ENCODE measurements around the gene RLN2. TPM values are rescaled to one million over a fixed set of nuclear protein-coding genes. Genes with fewer than 3 reads are reported as not detected.

RLN2 gene
- total and polyA plus RNA-seq, 4 donors = 0.49 to 0.98 (median 0.83) TPM; not detected in 1

DNA sequence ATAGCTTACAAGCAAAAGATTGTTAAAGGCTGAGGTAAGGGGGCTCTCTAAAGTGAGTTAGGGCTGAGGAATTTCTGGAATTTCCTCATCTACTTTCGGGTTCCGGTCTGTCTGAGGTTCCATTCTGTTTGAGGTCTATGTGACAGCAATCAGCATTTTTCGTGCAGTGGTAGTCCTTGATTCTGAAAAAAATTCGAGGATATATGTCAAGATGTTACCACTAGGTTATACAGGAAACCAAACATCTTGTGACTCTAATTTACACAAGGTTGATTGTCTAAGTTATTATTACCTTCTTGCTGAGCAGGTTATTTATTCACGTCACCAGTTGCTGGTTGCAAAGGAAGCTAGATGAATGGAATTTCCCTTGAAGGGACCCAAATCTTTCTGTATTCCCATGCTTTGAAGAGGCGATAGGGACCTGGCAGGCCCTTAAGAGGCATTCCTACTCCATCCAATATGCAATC, 35.2 kb downstream of the RLN2 start:
- ATAC-seq (ENCODE audit: insufficient read depth, low FRiP score) (peak; percentile 81), DNase-seq (peak in 2 of 3 donors; percentile 7 to 34)
- no peaks in the 10 kb centered on the region for H3K4me1 ChIP-seq (ENCODE audit: control insufficient read depth in 5 of 5, insufficient read depth in 5 of 5, low read length in 5 of 5)
- WGBS, 2 donors = 38 to 54% methylated on average over 6 of the region's 6 CpGs
- H3K36me3 ChIP-seq (ENCODE audit: control insufficient read depth in 4 of 4, insufficient read depth in 4 of 4, low read length in 4 of 4) = no peaks in the 10 kb centered on the region
- H3K9me3 ChIP-seq (ENCODE audit: control insufficient read depth in 4 of 4, insufficient read depth in 3 of 4, low read length in 3 of 4) = no peaks in the 10 kb centered on the region
- no peak overlapping the region for H3K4me3 ChIP-seq
- H3K27me3 ChIP-seq (ENCODE audit: control insufficient read depth in 3 of 3, insufficient read depth in 3 of 3, low read length in 2 of 3) = no peaks in the 10 kb centered on the region
- H3K27ac ChIP-seq (ENCODE audit: low read depth in 1 of 2, low read length in 1 of 2) = no peak overlapping the region
- no peak overlapping the region for H3K9ac ChIP-seq (ENCODE audit: insufficient read depth in 1 of 2, low read length in 2 of 2)
- TF ChIP-seq, protein P1, sequence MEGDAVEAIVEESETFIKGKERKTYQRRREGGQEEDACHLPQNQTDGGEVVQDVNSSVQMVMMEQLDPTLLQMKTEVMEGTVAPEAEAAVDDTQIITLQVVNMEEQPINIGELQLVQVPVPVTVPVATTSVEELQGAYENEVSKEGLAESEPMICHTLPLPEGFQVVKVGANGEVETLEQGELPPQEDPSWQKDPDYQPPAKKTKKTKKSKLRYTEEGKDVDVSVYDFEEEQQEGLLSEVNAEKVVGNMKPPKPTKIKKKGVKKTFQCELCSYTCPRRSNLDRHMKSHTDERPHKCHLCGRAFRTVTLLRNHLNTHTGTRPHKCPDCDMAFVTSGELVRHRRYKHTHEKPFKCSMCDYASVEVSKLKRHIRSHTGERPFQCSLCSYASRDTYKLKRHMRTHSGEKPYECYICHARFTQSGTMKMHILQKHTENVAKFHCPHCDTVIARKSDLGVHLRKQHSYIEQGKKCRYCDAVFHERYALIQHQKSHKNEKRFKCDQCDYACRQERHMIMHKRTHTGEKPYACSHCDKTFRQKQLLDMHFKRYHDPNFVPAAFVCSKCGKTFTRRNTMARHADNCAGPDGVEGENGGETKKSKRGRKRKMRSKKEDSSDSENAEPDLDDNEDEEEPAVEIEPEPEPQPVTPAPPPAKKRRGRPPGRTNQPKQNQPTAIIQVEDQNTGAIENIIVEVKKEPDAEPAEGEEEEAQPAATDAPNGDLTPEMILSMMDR (IDR thresholded peaks at IDR 0.05; ENCODE audit: control extremely low read depth, extremely low read depth) = no peak

- DNase-seq = no peak
- 21 to 92% methylated on average over 1 of the region's 1 CpG for WGBS, 2 donors
- no peak for ATAC-seq (ENCODE audit: insufficient read depth, low FRiP score)
- Histone ChIP-seq H3K9ac (ENCODE audit: insufficient read depth in 1 of 2, low read length in 2 of 2) (no peak overlapping the region), H3K4me3 (no peak overlapping the region), H3K27me3 (ENCODE audit: control insufficient read depth in 3 of 3, insufficient read depth in 3 of 3, low read length in 2 of 3) (no peaks in the 10 kb centered on the region), H3K9me3 (ENCODE audit: control insufficient read depth in 4 of 4, insufficient read depth in 3 of 4, low read length in 3 of 4) (no peaks in the 10 kb centered on the region), H3K4me1 (ENCODE audit: control insufficient read depth in 5 of 5, insufficient read depth in 5 of 5, low read length in 5 of 5) (no peaks in the 10 kb centered on the region), H3K27ac (ENCODE audit: low read depth in 1 of 2, low read length in 1 of 2) (no peak overlapping the region), H3K36me3 (ENCODE audit: control insufficient read depth in 4 of 4, insufficient read depth in 4 of 4, low read length in 4 of 4) (no peaks in the 10 kb centered on the region)
- TF ChIP-seq, protein P1 (IDR thresholded peaks at IDR 0.05; ENCODE audit: control extremely low read depth, extremely low read depth) = no peak
Observed at GRCh38 chr9:5265939-5266338, 38.6 kb downstream of the RLN2 start.

DNA sequence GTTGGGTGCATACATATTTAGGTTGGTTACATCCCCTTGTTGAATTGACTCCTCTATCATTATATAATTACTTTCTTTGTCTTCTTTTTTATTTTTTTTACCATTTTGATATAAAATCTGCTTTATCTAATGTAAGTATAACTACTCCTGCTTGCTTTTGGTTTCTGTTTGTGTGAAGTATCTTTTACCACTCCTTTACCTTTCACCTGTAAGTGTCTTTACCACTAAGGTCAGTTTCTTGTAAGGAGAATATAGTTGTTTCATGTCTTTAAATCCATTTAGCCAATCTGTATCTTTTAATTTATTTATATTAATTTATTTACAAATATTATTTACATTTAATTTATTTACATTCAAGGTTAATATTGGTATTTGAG, 40.3 kb downstream of the RLN2 start:
- H3K27me3 ChIP-seq (ENCODE audit: control insufficient read depth in 3 of 3, insufficient read depth in 3 of 3, low read length in 2 of 3) = no peaks in the 10 kb centered on the region
- no peak overlapping the region for H3K27ac ChIP-seq (ENCODE audit: low read depth in 1 of 2, low read length in 1 of 2)
- H3K4me3 ChIP-seq = no peak overlapping the region
- TF ChIP-seq, protein P1 (IDR thresholded peaks at IDR 0.05; ENCODE audit: control extremely low read depth, extremely low read depth) = no peak
- H3K9me3 ChIP-seq (ENCODE audit: control insufficient read depth in 4 of 4, insufficient read depth in 3 of 4, low read length in 3 of 4) = no peaks in the 10 kb centered on the region
- no peaks in the 10 kb centered on the region for H3K36me3 ChIP-seq (ENCODE audit: control insufficient read depth in 4 of 4, insufficient read depth in 4 of 4, low read length in 4 of 4)
- no peak for ATAC-seq (ENCODE audit: insufficient read depth, low FRiP score)
- no peaks in the 10 kb centered on the region for H3K4me1 ChIP-seq (ENCODE audit: control insufficient read depth in 5 of 5, insufficient read depth in 5 of 5, low read length in 5 of 5)
- H3K9ac ChIP-seq (ENCODE audit: insufficient read depth in 1 of 2, low read length in 2 of 2) = no peak overlapping the region
- no peak for DNase-seq
